Renal cortical epithelial cell (primary cell): Measurements from ENCODE around the gene ARFGAP1. TPM values are rescaled to one million over a fixed set of nuclear protein-coding genes. Genes with fewer than 3 reads are reported as not detected.
A peak's percentile ranks its signal among the peaks of the same experiment; 100 is the strongest.

ENCODE experiments used
- DNase-seq: peaks from one replicate; pipeline ENCODE4 v3.0.0-alpha.2; 2011; ENCODE audit warnings: low read depth
- total RNA-seq: library from RNA; depleted of rRNA; stranded (reverse); fragments of >200 nt; gene quantifications from 2 replicates; pipeline ENCODE4 v1.2.3, GENCODE V29; 2014

The ARFGAP1 gene
- total RNA-seq, 1 donor from 2014 or later, result 74.1 TPM

- DNase-seq, result no peak
Measured at GRCh38 chr20:63307538-63308217, 35.1 kb downstream of the ARFGAP1 start.

GRCh38 chr20:63308218-63308911 is 35.8 kb downstream of the ARFGAP1 start:
- no peak for DNase-seq

- peak; percentile 5 for DNase-seq
Measured at GRCh38 chr20:63309261-63310071, 36.9 kb downstream of the ARFGAP1 start.

- peak; percentile 7 for DNase-seq
Measured at GRCh38 chr20:63310265-63310991, 37.8 kb downstream of the ARFGAP1 start.

GRCh38 chr20:63311186-63311832 is 38.7 kb downstream of the ARFGAP1 start:
- no peak for DNase-seq

- DNase-seq, result no peak
Measured at GRCh38 chr20:63311833-63312243, 39.2 kb downstream of the ARFGAP1 start.

GRCh38 chr20:63312273-63312672 is 39.7 kb downstream of the ARFGAP1 start:
- no peak for DNase-seq

- DNase-seq, result no peak
Measured at GRCh38 chr20:63312690-63313348, 40.2 kb downstream of the ARFGAP1 start.

GRCh38 chr20:63313349-63314014 is 40.9 kb downstream of the ARFGAP1 start:
- no peak for DNase-seq

- no peak for DNase-seq
Measured at GRCh38 chr20:63314015-63314471, 41.4 kb downstream of the ARFGAP1 start.

- DNase-seq, result no peak
Measured at GRCh38 chr20:63314566-63315239, 42.1 kb downstream of the ARFGAP1 start.

- no peak for DNase-seq
Measured at GRCh38 chr20:63315240-63315689, 42.7 kb downstream of the ARFGAP1 start.

- no peak for DNase-seq
Measured at GRCh38 chr20:63315731-63316491, 43.3 kb downstream of the ARFGAP1 start.

- no peak for DNase-seq
Measured at GRCh38 chr20:63316502-63316921, 43.9 kb downstream of the ARFGAP1 start.

GRCh38 chr20:63317061-63317460 is 44.4 kb downstream of the ARFGAP1 start:
- DNase-seq, result no peak

GRCh38 chr20:63317601-63318291 is 45.1 kb downstream of the ARFGAP1 start:
- no peak for DNase-seq

- no peak for DNase-seq
Measured at GRCh38 chr20:63318391-63319163, 46.0 kb downstream of the ARFGAP1 start.
